A549 (cell line): ENCODE results near the gene KCNAB1. TPM values are rescaled to one million over a fixed set of nuclear protein-coding genes. Genes with fewer than 3 reads are reported as not detected.

Experiments used
- ATAC-seq, 2 experiments: fragments of 200-7000 bp in 1 of 2; fragments of >200 bp in 1 of 2; cut with Nextera tagmentation in 1 of 2; cut with Tn5 transposase in 1 of 2; 3 replicates each; pipeline versions ENCODE4 v1.8.0 to v1.9.1; 2018 to 2020; ENCODE audit warnings: mild to moderate bottlenecking in 1 of 2, moderate library complexity in 1 of 2
- CTCF ChIA-PET: fragments of 300-600 bp; sonication (Branson Sonifier 250); formaldehyde crosslinking; extraction: SDS; loops from one replicate; lab custom pipeline; 2021; ENCODE audit warnings: antibody characterized with exemption, inconsistent platforms; lab: Yijun Ruan, JAX
- POLR2A ChIA-PET: fragments of 350-600 bp; formaldehyde crosslinking; extraction: SDS; loops from one replicate; lab custom pipeline; 2021; ENCODE audit warnings: antibody characterized with exemption, inconsistent platforms; lab: Yijun Ruan, JAX
- DNase-seq, 2 experiments: peaks; one replicate each; pipeline versions ENCODE4 v3.0.0 to v3.0.0-alpha.2; 2011 to 2016; ENCODE audit warnings: low read depth in 1 of 2, low spot score in 1 of 2
- FAIRE-seq: peaks from 2 replicates; lab custom pipeline; 2011; peaks lifted over from hg19 to GRCh38; lab: Jason Lieb, UNC
- H3K27ac ChIP-seq, 2 experiments: fragments of >200 bp; sonication (Bioruptor Twin); formaldehyde crosslinking; 3 replicates each; pipeline ENCODE4 v1.5.1; 2016 to 2017
- H3K4me1 ChIP-seq: fragments of >200 bp; sonication (Bioruptor Twin); formaldehyde crosslinking; 3 replicates; pipeline ENCODE4 v1.6.1; 2016
- H3K4me2 ChIP-seq: fragments of >200 bp; sonication (Bioruptor Twin); formaldehyde crosslinking; 3 replicates; pipeline ENCODE4 v1.6.1; 2016
- H3K4me3 ChIP-seq: fragments of >200 bp; sonication (Bioruptor Twin); formaldehyde crosslinking; 3 replicates; pipeline ENCODE4 v1.5.1; 2016
- H3K9me3 ChIP-seq: fragments of >200 bp; sonication (Bioruptor Twin); formaldehyde crosslinking; 3 replicates; pipeline ENCODE4 v1.6.1; 2016
- CEBPB ChIP-seq, 2 experiments: fragments of >200 bp in 1 of 2; sonication (Bioruptor Twin) in 1 of 2; formaldehyde crosslinking in 1 of 2; IDR thresholded peaks; 2 replicates each; pipeline ENCODE4 v1.6.1; 2012 to 2016
- CHD2 ChIP-seq: fragments of 150-350 bp; IDR thresholded peaks from 2 replicates; pipeline ENCODE4 v1.6.1; 2014; ENCODE audit warnings: low read length; ENCODE audit not compliant: partially characterized antibody
- ESRRA ChIP-seq: fragments of 150-350 bp; IDR thresholded peaks from 2 replicates; pipeline ENCODE4 v1.6.1; 2014; ENCODE audit warnings: mild to moderate bottlenecking, low read length, borderline replicate concordance
- FOSL2 ChIP-seq, 2 experiments: fragments of 450-650 bp in 1 of 2; fragments of >200 bp in 1 of 2; sonication (Bioruptor Twin) in 1 of 2; formaldehyde crosslinking; IDR thresholded peaks; 2 replicates each; pipeline versions ENCODE4 v1.5.0 to v1.6.1; 2016 to 2020; ENCODE audit warnings: mild to moderate bottlenecking in 1 of 2, moderate library complexity in 1 of 2
- FOXS1 ChIP-seq: fragments of 250-450 bp; sonication (Bioruptor Pico); IDR thresholded peaks from 2 replicates; pipeline ENCODE4 v1.5.0; 2020; ENCODE audit warnings: mild to moderate bottlenecking, moderate library complexity
- HOXA7 ChIP-seq: fragments of 250-450 bp; sonication (Bioruptor Pico); IDR thresholded peaks from 2 replicates; pipeline ENCODE4 v1.5.0; 2020; ENCODE audit warnings: mild to moderate bottlenecking, moderate library complexity
- JUNB ChIP-seq: fragments of >200 bp; sonication (Bioruptor Twin); formaldehyde crosslinking; IDR thresholded peaks from 2 replicates; pipeline ENCODE4 v1.6.1; 2016
- KDM5A ChIP-seq: fragments of 200-600 bp; sonication (generic); IDR thresholded peaks from 2 replicates; pipeline ENCODE4 v1.6.1; 2016; ENCODE audit warnings: antibody characterized with exemption, mild to moderate bottlenecking
- MAZ ChIP-seq: fragments of 150-350 bp; IDR thresholded peaks from 2 replicates; pipeline ENCODE4 v1.6.1; 2014; ENCODE audit warnings: antibody characterized with exemption, low read depth, low read length, borderline replicate concordance
- MYC ChIP-seq: IDR thresholded peaks from 2 replicates; pipeline ENCODE4 v1.6.1; 2012; ENCODE audit warnings: mild to moderate bottlenecking, inconsistent platforms, low read length, improper control_type of control experiment, borderline replicate concordance
- POLR2A ChIP-seq: IDR thresholded peaks from 2 replicates; pipeline ENCODE4 v1.6.1; 2012; ENCODE audit warnings: mild to moderate bottlenecking, low read length
- RARB ChIP-seq: fragments of 250-450 bp; sonication (Bioruptor Pico); IDR thresholded peaks from 2 replicates; pipeline ENCODE4 v1.8.0; 2021; ENCODE audit warnings: mild to moderate bottlenecking, moderate library complexity
- RFX5 ChIP-seq: fragments of 450-650 bp; IDR thresholded peaks from 2 replicates; pipeline ENCODE4 v1.7.1; 2014; ENCODE audit warnings: antibody characterized with exemption, mild to moderate bottlenecking, moderate library complexity
- RNF2 ChIP-seq: fragments of 200-600 bp; sonication (generic); IDR thresholded peaks from 2 replicates; pipeline ENCODE4 v1.6.1; 2016; ENCODE audit warnings: low read depth, mild to moderate bottlenecking, antibody characterized with exemption, moderate library complexity, borderline replicate concordance
- ZC3H11A ChIP-seq: fragments of 450-650 bp; IDR thresholded peaks from 2 replicates; pipeline ENCODE4 v1.6.1; 2014; ENCODE audit warnings: antibody characterized with exemption, mild to moderate bottlenecking
- WGBS: methylation state at CpG from one replicate; pipeline ENCODE4 v1.1.6; 2017; ENCODE audit errors: missing lambda C conversion rate; 5-methylcytosine and 5-hydroxymethylcytosine counted together
- polyA plus RNA-seq, 4 experiments: library from polyadenylated mRNA; depleted of rRNA in 3 of 4; stranded (reverse); fragments of >200 nt; fragmentation: RNase III in 1 of 4; extraction: RNeasy Plus Mini Kit Qiagen cat#74134 plus additional on column Dnase treatment in 1 of 4; gene quantifications; 2 replicates in 3 of 4; 3 replicates in 1 of 4; pipeline ENCODE4 v1.2.3, GENCODE V29; 2011 to 2017
- TF ChIP-seq, protein P1 (sequence below): fragments of 250-450 bp; sonication (Bioruptor Pico); IDR thresholded peaks from 2 replicates; pipeline ENCODE4 v1.5.0; 2020; ENCODE audit warnings: low read depth, mild to moderate bottlenecking, moderate library complexity
- TF ChIP-seq, protein P2 (sequence below): IDR thresholded peaks from 2 replicates; pipeline ENCODE4 v1.6.1; 2012
- TF ChIP-seq, protein P3 (sequence below): fragments of >200 bp; sonication (Bioruptor Twin); formaldehyde crosslinking; IDR thresholded peaks from 3 replicates; pipeline ENCODE4 v1.5.1; 2016
- TF ChIP-seq, protein P4 (sequence below): fragments of 200-600 bp; sonication (generic); IDR thresholded peaks from 2 replicates; pipeline ENCODE4 v1.6.1; 2016; ENCODE audit warnings: antibody characterized with exemption, mild to moderate bottlenecking, moderate library complexity
- TF ChIP-seq, protein P5 (sequence below): fragments of 150-350 bp; IDR thresholded peaks from 2 replicates; pipeline ENCODE4 v1.6.1; 2014; ENCODE audit warnings: low read depth, mild to moderate bottlenecking, low read length

Gene KCNAB1
- polyA plus RNA-seq, 2 of the 4 experiments (the other 2 are of a cell fraction), result not detected

DNA sequence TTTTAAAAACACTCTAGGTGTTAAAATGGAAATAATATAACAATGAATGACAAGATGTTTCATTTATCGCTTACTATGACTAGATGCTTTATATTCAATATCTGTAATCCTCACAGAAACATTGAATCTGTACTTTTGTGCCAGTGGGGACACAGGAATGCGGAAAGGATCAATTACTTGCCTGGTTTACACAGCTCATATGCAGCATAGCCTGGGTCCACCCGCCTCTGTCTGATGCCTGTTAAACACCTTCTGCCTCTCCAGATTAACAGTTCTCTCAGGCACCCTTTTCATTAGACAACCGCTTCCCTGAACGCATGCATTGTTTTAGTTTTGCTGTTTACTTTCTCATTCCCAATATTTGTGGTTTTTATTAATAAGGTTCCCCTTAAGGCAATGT, 12.9 kb upstream of the KCNAB1 start:
- no peak for ATAC-seq
- Histone ChIP-seq H3K27ac (no peak overlapping the region), H3K4me2 (no peak overlapping the region), H3K9me3 (no peaks in the 10 kb centered on the region), H3K4me1 (no peaks in the 10 kb centered on the region), H3K4me3 (no peak overlapping the region)
- no peak for FAIRE-seq
- CTCF ChIA-PET, result interaction anchor here (1.0 kb wide), 1 partner anchor 160 kb away, joined by 3 read pairs; no protein-coding TSS in a partner anchor
- TF ChIP-seq, protein P1, sequence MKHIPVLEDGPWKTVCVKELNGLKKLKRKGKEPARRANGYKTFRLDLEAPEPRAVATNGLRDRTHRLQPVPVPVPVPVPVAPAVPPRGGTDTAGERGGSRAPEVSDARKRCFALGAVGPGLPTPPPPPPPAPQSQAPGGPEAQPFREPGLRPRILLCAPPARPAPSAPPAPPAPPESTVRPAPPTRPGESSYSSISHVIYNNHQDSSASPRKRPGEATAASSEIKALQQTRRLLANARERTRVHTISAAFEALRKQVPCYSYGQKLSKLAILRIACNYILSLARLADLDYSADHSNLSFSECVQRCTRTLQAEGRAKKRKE (CRISPR knock-in tag), result no peak
- TF ChIP-seq CEBPB (IDR thresholded peaks at IDR 0.05) (no peak), KDM5A (no peak), FOSL2 (IDR thresholded peaks at IDR 0.05) (no peak), FOSL2 (CRISPR knock-in tag; IDR thresholded peaks at IDR 0.05) (no peak), ZC3H11A (no peak), MYC (no peak), RFX5 (no peak), HOXA7 (CRISPR knock-in tag) (no peak), MAZ (no peak), CHD2 (no peak), JUNB (no peak), ESRRA (no peak), RARB (CRISPR knock-in tag) (no peak), RNF2 (no peak), FOXS1 (CRISPR knock-in tag) (no peak), POLR2A (no peak)
- TF ChIP-seq, protein P2, sequence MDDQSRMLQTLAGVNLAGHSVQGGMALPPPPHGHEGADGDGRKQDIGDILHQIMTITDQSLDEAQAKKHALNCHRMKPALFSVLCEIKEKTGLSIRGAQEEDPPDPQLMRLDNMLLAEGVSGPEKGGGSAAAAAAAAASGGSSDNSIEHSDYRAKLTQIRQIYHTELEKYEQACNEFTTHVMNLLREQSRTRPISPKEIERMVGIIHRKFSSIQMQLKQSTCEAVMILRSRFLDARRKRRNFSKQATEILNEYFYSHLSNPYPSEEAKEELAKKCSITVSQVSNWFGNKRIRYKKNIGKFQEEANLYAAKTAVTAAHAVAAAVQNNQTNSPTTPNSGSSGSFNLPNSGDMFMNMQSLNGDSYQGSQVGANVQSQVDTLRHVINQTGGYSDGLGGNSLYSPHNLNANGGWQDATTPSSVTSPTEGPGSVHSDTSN, result no peak
- TF ChIP-seq, protein P3, sequence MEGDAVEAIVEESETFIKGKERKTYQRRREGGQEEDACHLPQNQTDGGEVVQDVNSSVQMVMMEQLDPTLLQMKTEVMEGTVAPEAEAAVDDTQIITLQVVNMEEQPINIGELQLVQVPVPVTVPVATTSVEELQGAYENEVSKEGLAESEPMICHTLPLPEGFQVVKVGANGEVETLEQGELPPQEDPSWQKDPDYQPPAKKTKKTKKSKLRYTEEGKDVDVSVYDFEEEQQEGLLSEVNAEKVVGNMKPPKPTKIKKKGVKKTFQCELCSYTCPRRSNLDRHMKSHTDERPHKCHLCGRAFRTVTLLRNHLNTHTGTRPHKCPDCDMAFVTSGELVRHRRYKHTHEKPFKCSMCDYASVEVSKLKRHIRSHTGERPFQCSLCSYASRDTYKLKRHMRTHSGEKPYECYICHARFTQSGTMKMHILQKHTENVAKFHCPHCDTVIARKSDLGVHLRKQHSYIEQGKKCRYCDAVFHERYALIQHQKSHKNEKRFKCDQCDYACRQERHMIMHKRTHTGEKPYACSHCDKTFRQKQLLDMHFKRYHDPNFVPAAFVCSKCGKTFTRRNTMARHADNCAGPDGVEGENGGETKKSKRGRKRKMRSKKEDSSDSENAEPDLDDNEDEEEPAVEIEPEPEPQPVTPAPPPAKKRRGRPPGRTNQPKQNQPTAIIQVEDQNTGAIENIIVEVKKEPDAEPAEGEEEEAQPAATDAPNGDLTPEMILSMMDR, result no peak
- TF ChIP-seq, protein P4, sequence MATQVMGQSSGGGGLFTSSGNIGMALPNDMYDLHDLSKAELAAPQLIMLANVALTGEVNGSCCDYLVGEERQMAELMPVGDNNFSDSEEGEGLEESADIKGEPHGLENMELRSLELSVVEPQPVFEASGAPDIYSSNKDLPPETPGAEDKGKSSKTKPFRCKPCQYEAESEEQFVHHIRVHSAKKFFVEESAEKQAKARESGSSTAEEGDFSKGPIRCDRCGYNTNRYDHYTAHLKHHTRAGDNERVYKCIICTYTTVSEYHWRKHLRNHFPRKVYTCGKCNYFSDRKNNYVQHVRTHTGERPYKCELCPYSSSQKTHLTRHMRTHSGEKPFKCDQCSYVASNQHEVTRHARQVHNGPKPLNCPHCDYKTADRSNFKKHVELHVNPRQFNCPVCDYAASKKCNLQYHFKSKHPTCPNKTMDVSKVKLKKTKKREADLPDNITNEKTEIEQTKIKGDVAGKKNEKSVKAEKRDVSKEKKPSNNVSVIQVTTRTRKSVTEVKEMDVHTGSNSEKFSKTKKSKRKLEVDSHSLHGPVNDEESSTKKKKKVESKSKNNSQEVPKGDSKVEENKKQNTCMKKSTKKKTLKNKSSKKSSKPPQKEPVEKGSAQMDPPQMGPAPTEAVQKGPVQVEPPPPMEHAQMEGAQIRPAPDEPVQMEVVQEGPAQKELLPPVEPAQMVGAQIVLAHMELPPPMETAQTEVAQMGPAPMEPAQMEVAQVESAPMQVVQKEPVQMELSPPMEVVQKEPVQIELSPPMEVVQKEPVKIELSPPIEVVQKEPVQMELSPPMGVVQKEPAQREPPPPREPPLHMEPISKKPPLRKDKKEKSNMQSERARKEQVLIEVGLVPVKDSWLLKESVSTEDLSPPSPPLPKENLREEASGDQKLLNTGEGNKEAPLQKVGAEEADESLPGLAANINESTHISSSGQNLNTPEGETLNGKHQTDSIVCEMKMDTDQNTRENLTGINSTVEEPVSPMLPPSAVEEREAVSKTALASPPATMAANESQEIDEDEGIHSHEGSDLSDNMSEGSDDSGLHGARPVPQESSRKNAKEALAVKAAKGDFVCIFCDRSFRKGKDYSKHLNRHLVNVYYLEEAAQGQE, result no peak
- TF ChIP-seq, protein P5, sequence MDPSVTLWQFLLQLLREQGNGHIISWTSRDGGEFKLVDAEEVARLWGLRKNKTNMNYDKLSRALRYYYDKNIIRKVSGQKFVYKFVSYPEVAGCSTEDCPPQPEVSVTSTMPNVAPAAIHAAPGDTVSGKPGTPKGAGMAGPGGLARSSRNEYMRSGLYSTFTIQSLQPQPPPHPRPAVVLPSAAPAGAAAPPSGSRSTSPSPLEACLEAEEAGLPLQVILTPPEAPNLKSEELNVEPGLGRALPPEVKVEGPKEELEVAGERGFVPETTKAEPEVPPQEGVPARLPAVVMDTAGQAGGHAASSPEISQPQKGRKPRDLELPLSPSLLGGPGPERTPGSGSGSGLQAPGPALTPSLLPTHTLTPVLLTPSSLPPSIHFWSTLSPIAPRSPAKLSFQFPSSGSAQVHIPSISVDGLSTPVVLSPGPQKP, result no peak
- 54% methylated on average over 5 of the region's 5 CpGs for WGBS
- POLR2A ChIA-PET, result no interaction called here
- DNase-seq, result no peak
